DOHH2 (cell line): ENCODE data around the gene TYW3.

Experiments used
- H3F3A ChIP-seq: fragments of 200-600 bp; sonication (generic), shearing (Covaris generic); 2 replicates; pipeline ENCODE4 v1.6.0; 2016; ENCODE audit warnings: antibody characterized with exemption, mild to moderate bottlenecking; ENCODE audit not compliant: control insufficient read depth, insufficient read depth
- H3K27ac ChIP-seq: fragments of 200-600 bp; sonication (generic); 2 replicates; pipeline ENCODE4 v1.5.1; 2014; ENCODE audit warnings: low read depth, mild to moderate bottlenecking, low read length, moderate library complexity
- H3K27me3 ChIP-seq: fragments of 200-600 bp; sonication (generic); 2 replicates; pipeline ENCODE4 v1.6.1; 2014; ENCODE audit warnings: mild to moderate bottlenecking, low read length, mixed read lengths; ENCODE audit not compliant: control insufficient read depth
- H3K36me3 ChIP-seq: fragments of 200-600 bp; sonication (generic); 2 replicates; pipeline ENCODE4 v1.6.1; 2014; ENCODE audit warnings: mild to moderate bottlenecking, low read length, moderate library complexity, mixed read lengths; ENCODE audit not compliant: control insufficient read depth
- H3K4me1 ChIP-seq: fragments of 200-600 bp; sonication (generic); 2 replicates; pipeline ENCODE4 v1.6.1; 2014; ENCODE audit warnings: mild to moderate bottlenecking, low read length, mixed read lengths; ENCODE audit not compliant: control insufficient read depth
- H3K4me2 ChIP-seq: fragments of 200-600 bp; sonication (generic); 2 replicates; pipeline ENCODE4 v1.6.0; 2014; ENCODE audit warnings: mild to moderate bottlenecking, low read length, moderate library complexity
- H3K4me3 ChIP-seq: fragments of 200-600 bp; sonication (generic); 2 replicates; pipeline ENCODE4 v1.5.1; 2014; ENCODE audit warnings: mild to moderate bottlenecking, low read length, mixed read lengths
- H3K79me2 ChIP-seq: fragments of 200-600 bp; sonication (generic); 2 replicates; pipeline ENCODE4 v1.6.1; 2014; ENCODE audit warnings: mild to moderate bottlenecking, low read length, mixed read lengths; ENCODE audit not compliant: control insufficient read depth
- H3K9me2 ChIP-seq: fragments of 200-600 bp; sonication (generic); replicated peaks from 2 replicates; pipeline ENCODE4 v1.6.1; 2014; ENCODE audit warnings: mild to moderate bottlenecking, low read length, mixed read lengths; ENCODE audit not compliant: control insufficient read depth
- H3K9me3 ChIP-seq: fragments of 200-600 bp; sonication (generic); 2 replicates; pipeline ENCODE4 v1.6.1; 2014; ENCODE audit warnings: antibody characterized with exemption, low read length, mixed read lengths; ENCODE audit not compliant: control insufficient read depth, insufficient read depth
- H4K20me1 ChIP-seq: fragments of 200-600 bp; sonication (generic); 2 replicates; pipeline ENCODE4 v1.6.0; 2014; ENCODE audit warnings: low read depth, mild to moderate bottlenecking, antibody characterized with exemption, low read length, moderate library complexity; ENCODE audit not compliant: control insufficient read depth, insufficient read depth
- CTCF ChIP-seq: fragments of 200-600 bp; sonication (generic); IDR thresholded peaks from one replicate; pipeline ENCODE4 v1.5.1; 2014; ENCODE audit warnings: antibody characterized with exemption, mild to moderate bottlenecking, low read depth, low read length; ENCODE audit not compliant: poor library complexity, severe bottlenecking
- EZH2phosphoT487 ChIP-seq: fragments of 200-600 bp; sonication (generic); IDR thresholded peaks from 2 replicates; pipeline ENCODE4 v1.6.1; 2017; ENCODE audit warnings: borderline replicate concordance, mild to moderate bottlenecking, antibody characterized with exemption, low read length, moderate library complexity, mixed read lengths

Gene TYW3

GRCh38 chr1:74811436-74812179 is 78.7 kb downstream of the TYW3 start:
- no peaks in the 10 kb centered on the region for H4K20me1 ChIP-seq
- H3K4me1 ChIP-seq = peaks cover 10% of the 10 kb centered on the region
- TF ChIP-seq EZH2phosphoT487 (no peak), CTCF (no peak)
- no peak overlapping the region for H3K4me3 ChIP-seq
- no peaks in the 10 kb centered on the region for H3K9me2 ChIP-seq
- no peaks in the 10 kb centered on the region for H3F3A ChIP-seq
- no peak overlapping the region for H3K27ac ChIP-seq
- H3K36me3 ChIP-seq = no peaks in the 10 kb centered on the region
- H3K9me3 ChIP-seq = no peaks in the 10 kb centered on the region
- peak overlapping the region; percentile 24; the same call in 1 of the 2 replicates for H3K4me2 ChIP-seq
- no peaks in the 10 kb centered on the region; the same call in 1 of the 2 replicates for H3K27me3 ChIP-seq
- H3K79me2 ChIP-seq = no peaks in the 10 kb centered on the region

GRCh38 chr1:74812180-74812541 is 79.2 kb downstream of the TYW3 start:
- TF ChIP-seq EZH2phosphoT487 = no peak
- TF ChIP-seq CTCF = no peak
- Histone ChIP-seq H3K36me3 (no peaks in the 10 kb centered on the region), H3K27ac (no peak overlapping the region), H3K27me3 (no peaks in the 10 kb centered on the region; the same call in 1 of the 2 replicates), H3K9me3 (no peaks in the 10 kb centered on the region), H3K4me1 (peaks cover 10% of the 10 kb centered on the region), H3K79me2 (no peaks in the 10 kb centered on the region), H3F3A (no peaks in the 10 kb centered on the region), H3K4me2 (no peak overlapping the region), H3K4me3 (no peak overlapping the region), H3K9me2 (no peaks in the 10 kb centered on the region), H4K20me1 (no peaks in the 10 kb centered on the region)
